Esophagus (tissue), 2 donors: ENCODE results near the gene IFNL2. TPM values are rescaled to one million over a fixed set of nuclear protein-coding genes. Genes with fewer than 3 reads are reported as not detected.
"Not testable (repeated sequence)": the region's sequence is repeated elsewhere in the genome, so short reads cannot be mapped to it uniquely, and the experiment has no call there.

Experiments used
- H3K27ac ChIP-seq, 2 donors: one replicate each; pipeline ENCODE4 v1.5.1; 2013; ENCODE audit warnings: low read depth in 2 of 2, mild to moderate bottlenecking in 2 of 2, inconsistent platforms in 1 of 2, low read length in 1 of 2, moderate library complexity in 1 of 2
- H3K27me3 ChIP-seq, 2 donors: one replicate each; pipeline ENCODE4 v1.6.1; 2013; ENCODE audit warnings: low read length in 2 of 2, control low read depth in 1 of 2, mild to moderate bottlenecking in 1 of 2; ENCODE audit not compliant: insufficient read depth in 2 of 2, control insufficient read depth in 1 of 2
- H3K36me3 ChIP-seq, 2 donors: one replicate each; pipeline ENCODE4 v1.6.1; 2013; ENCODE audit warnings: low read length in 1 of 2; ENCODE audit not compliant: control insufficient read depth in 2 of 2, insufficient read depth in 2 of 2
- H3K4me1 ChIP-seq, 2 donors: one replicate each; pipeline ENCODE4 v1.6.1; 2013; ENCODE audit warnings: low read length in 1 of 2; ENCODE audit not compliant: control insufficient read depth in 2 of 2, insufficient read depth in 2 of 2
- H3K4me3 ChIP-seq, 2 donors: one replicate each; pipeline ENCODE4 v1.5.1; 2013; ENCODE audit warnings: low read length in 2 of 2, mild to moderate bottlenecking in 2 of 2, low read depth in 1 of 2, moderate library complexity in 1 of 2
- H3K9me3 ChIP-seq, 2 donors: one replicate each; pipeline ENCODE4 v1.6.1; 2013; ENCODE audit warnings: mild to moderate bottlenecking in 2 of 2, low read depth in 1 of 2, low read length in 1 of 2, moderate library complexity in 1 of 2; ENCODE audit not compliant: control insufficient read depth in 2 of 2, insufficient read depth in 1 of 2
- WGBS, 2 donors: extraction: QIAGEN DNeasy Blood & Tissue Kit; methylation state at CpG; one replicate each; pipeline ENCODE4 v1.1.7; 2013; 5-methylcytosine and 5-hydroxymethylcytosine counted together
- polyA plus RNA-seq, 2 donors: library from polyadenylated mRNA; stranded (reverse); fragments of 200-250 nt; gene quantifications; one replicate each; pipeline ENCODE4 v1.2.3, GENCODE V29; 2013
- donor health status: healthy with polysubstance abuse.
- donor health status: Bipolar disorder and iron deficiency.

Gene IFNL2
- polyA plus RNA-seq, 2 donors, result not detected

- H3K4me3 ChIP-seq, result no peak overlapping the region
- 89 to 93% methylated on average over 6 of the region's 6 CpGs for WGBS, 2 donors
- no peaks in the 10 kb centered on the region for H3K36me3 ChIP-seq
- peaks cover 0 to 3% of the 10 kb centered on the region in 2 donors for H3K4me1 ChIP-seq
- no peaks in the 10 kb centered on the region for H3K9me3 ChIP-seq
- H3K27me3 ChIP-seq, result no peaks in the 10 kb centered on the region
- H3K27ac ChIP-seq, result no peak overlapping the region
These were observed 29.3 kb upstream of the IFNL2 start for GRCh38 chr19:39238944-39239343.

- 94 to 95% methylated on average over 7 of the region's 7 CpGs for WGBS, 2 donors
- H3K4me1 ChIP-seq, result peaks cover 0 to 3% of the 10 kb centered on the region in 2 donors
- no peak overlapping the region for H3K27ac ChIP-seq
- H3K36me3 ChIP-seq, result no peaks in the 10 kb centered on the region
- H3K9me3 ChIP-seq, result no peaks in the 10 kb centered on the region
- no peaks in the 10 kb centered on the region for H3K27me3 ChIP-seq
- no peak overlapping the region for H3K4me3 ChIP-seq
These were observed 27.8 kb upstream of the IFNL2 start for GRCh38 chr19:39240421-39240820.

- peaks cover 5 to 10% of the 10 kb centered on the region in 2 donors for H3K4me1 ChIP-seq
- not testable (repeated sequence) for H3K36me3 ChIP-seq, H3K27me3 ChIP-seq, H3K27ac ChIP-seq, H3K9me3 ChIP-seq, H3K4me3 ChIP-seq
- 77 to 80% methylated on average over 8 to 13 of the region's 13 CpGs for WGBS, 2 donors
These were observed 24.5 kb upstream of the IFNL2 start for GRCh38 chr19:39243741-39244140.

GRCh38 chr19:39244410-39245100 is 23.6 kb upstream of the IFNL2 start, which contains the start of gene IFNL3:
TSS of gene IFNL3 (minus strand) at chr19:39245006. CDS start at chr19:39244967, 39 bp downstream.
- H3K4me1 ChIP-seq, result peaks cover 5 to 10% of the 10 kb centered on the region in 2 donors
- WGBS, 2 donors, result 74 to 86% methylated on average over 9 to 12 of the region's 12 CpGs
- H3K9me3 ChIP-seq, H3K4me3 ChIP-seq, H3K27me3 ChIP-seq, H3K27ac ChIP-seq, H3K36me3 ChIP-seq: not testable (repeated sequence)

GRCh38 chr19:39245166-39245565 is 23.0 kb upstream of the IFNL2 start:
- not testable (repeated sequence) for H3K27me3 ChIP-seq, H3K9me3 ChIP-seq, H3K36me3 ChIP-seq, H3K4me3 ChIP-seq, H3K27ac ChIP-seq
- peaks cover 5 to 10% of the 10 kb centered on the region in 2 donors for H3K4me1 ChIP-seq
- no CpG with 5 or more reads among the region's 1 CpG for WGBS, 2 donors

GRCh38 chr19:39246951-39247669 is 21.1 kb upstream of the IFNL2 start:
- no peak overlapping the region for H3K27ac ChIP-seq
- peaks cover 2 to 3% of the 10 kb centered on the region in 2 donors for H3K9me3 ChIP-seq
- peaks cover 0 to 5% of the 10 kb centered on the region in 2 donors for H3K27me3 ChIP-seq
- WGBS, 2 donors, result 21 to 22% methylated on average over 37 to 42 of the region's 42 CpGs
- H3K4me3 ChIP-seq, result no peak overlapping the region
- H3K36me3 ChIP-seq, result no peaks in the 10 kb centered on the region
- H3K4me1 ChIP-seq, result peaks cover 5 to 10% of the 10 kb centered on the region in 2 donors

- 26 to 28% methylated on average over 74 to 92 of the region's 92 CpGs for WGBS, 2 donors
- H3K27me3 ChIP-seq, result peaks cover 0 to 5% of the 10 kb centered on the region in 2 donors
- H3K27ac ChIP-seq, result no peak overlapping the region
- peaks cover 5 to 10% of the 10 kb centered on the region in 2 donors for H3K4me1 ChIP-seq
- H3K4me3 ChIP-seq, result no peak overlapping the region
- H3K9me3 ChIP-seq, result peaks cover 2 to 3% of the 10 kb centered on the region in 2 donors
- H3K36me3 ChIP-seq, result no peaks in the 10 kb centered on the region
These were observed 20.2 kb upstream of the IFNL2 start for GRCh38 chr19:39247701-39248664.

GRCh38 chr19:39248806-39249205 is 19.4 kb upstream of the IFNL2 start, which contains the start of gene IFNL4:
TSS of gene IFNL4 (minus strand) at chr19:39248856.
- no peak within 1 kb of the TSS for H3K4me3 ChIP-seq
- H3K4me1 ChIP-seq, result peaks cover 5 to 10% of the 10 kb centered on the region in 2 donors
- 73 to 74% methylated on average over 13 of the region's 13 CpGs for WGBS, 2 donors
- H3K9me3 ChIP-seq, result peaks cover 2 to 3% of the 10 kb centered on the region in 2 donors
- H3K27ac ChIP-seq, result no peak within 1 kb of the TSS
- no peaks in the 10 kb centered on the region for H3K36me3 ChIP-seq
- peaks cover 0 to 5% of the 10 kb centered on the region in 2 donors for H3K27me3 ChIP-seq

- Histone ChIP-seq H3K36me3 (no peaks in the 10 kb centered on the region), H3K27me3 (peaks cover 0 to 5% of the 10 kb centered on the region in 2 donors), H3K9me3 (peaks cover 2 to 3% of the 10 kb centered on the region in 2 donors), H3K4me1 (peaks cover 5 to 10% of the 10 kb centered on the region in 2 donors), H3K4me3 (no peak overlapping the region), H3K27ac (no peak overlapping the region)
- WGBS, 2 donors, result 81 to 84% methylated on average over 5 of the region's 5 CpGs
These were observed 17.1 kb upstream of the IFNL2 start for GRCh38 chr19:39251081-39251480.
